Osteocyte (in vitro differentiated cells): ENCODE data around the gene IMMT. TPM values are rescaled to one million over a fixed set of nuclear protein-coding genes. Genes with fewer than 3 reads are reported as not detected.

ENCODE experiments used
- DNase-seq: peaks from one replicate; pipeline ENCODE4 v3.0.0; 2021; ENCODE audit warnings: mixed read lengths; ENCODE audit not compliant: unreplicated experiment; ENCODE audit errors: extremely low spot score
- H3K27ac Mint-ChIP-seq: one replicate; pipeline ENCODE4 v1.8.0; 2021; ENCODE audit warnings: mild to moderate bottlenecking, mixed read lengths; ENCODE audit not compliant: unreplicated experiment
- H3K27me3 Mint-ChIP-seq: one replicate; pipeline ENCODE4 v1.8.0; 2021; ENCODE audit warnings: mixed read lengths; ENCODE audit not compliant: unreplicated experiment
- H3K36me3 Mint-ChIP-seq: one replicate; pipeline ENCODE4 v1.8.0; 2021; ENCODE audit warnings: mixed read lengths; ENCODE audit not compliant: unreplicated experiment
- H3K4me1 Mint-ChIP-seq: one replicate; pipeline ENCODE4 v1.8.0; 2021; ENCODE audit warnings: mixed read lengths; ENCODE audit not compliant: unreplicated experiment
- H3K4me3 Mint-ChIP-seq: one replicate; pipeline ENCODE4 v1.8.0; 2021; ENCODE audit warnings: mild to moderate bottlenecking, moderate library complexity, mixed read lengths; ENCODE audit not compliant: unreplicated experiment
- H3K9me3 Mint-ChIP-seq: one replicate; pipeline ENCODE4 v1.8.0; 2021; ENCODE audit warnings: mixed read lengths; ENCODE audit not compliant: unreplicated experiment
- CTCF ChIP-seq: fragments of 200-600 bp; sonication (generic); IDR thresholded peaks from 2 replicates; pipeline ENCODE4 v1.5.0; 2021; ENCODE audit warnings: antibody characterized with exemption, mild to moderate bottlenecking, moderate library complexity
- total RNA-seq: library from RNA; stranded (reverse); gene quantifications from 2 replicates; pipeline ENCODE4 v1.2.1, GENCODE V29; 2021

The IMMT gene
- total RNA-seq, 1 donor from 2014 or later, result 79.9 TPM

- H3K4me1 Mint-ChIP-seq, result peaks cover 4% of the 10 kb centered on the region
- DNase-seq, result no peak
Measured at GRCh38 chr2:86235196-86235980, 40.1 kb upstream of the IMMT start.

GRCh38 chr2:86234563-86235131 lies 39.4 kb upstream of the IMMT start:
- TF ChIP-seq CTCF, result no peak
- Mint-ChIP-seq H3K4me1 (peaks cover 4% of the 10 kb centered on the region), H3K36me3 (no peaks in the 10 kb centered on the region), H3K9me3 (no peaks in the 10 kb centered on the region), H3K27ac (no peak overlapping the region), H3K4me3 (no peak overlapping the region), H3K27me3 (peaks cover 26% of the 10 kb centered on the region)
- no peak for DNase-seq

More at GRCh38 chr2:86235196-86235980, 40.1 kb upstream of the IMMT start:
- TF ChIP-seq CTCF, result no peak
- Mint-ChIP-seq H3K4me3 (no peak overlapping the region), H3K36me3 (no peaks in the 10 kb centered on the region), H3K9me3 (no peaks in the 10 kb centered on the region), H3K27ac (no peak overlapping the region), H3K27me3 (peaks cover 30% of the 10 kb centered on the region)

- Mint-ChIP-seq H3K9me3 (no peaks in the 10 kb centered on the region), H3K4me3 (no peak overlapping the region), H3K27me3 (peaks cover 24% of the 10 kb centered on the region), H3K27ac (no peak overlapping the region), H3K4me1 (peaks cover 4% of the 10 kb centered on the region), H3K36me3 (no peaks in the 10 kb centered on the region)
- TF ChIP-seq CTCF, result no peak
- no peak for DNase-seq
Measured at GRCh38 chr2:86233436-86233835, 38.2 kb upstream of the IMMT start.

- no peak for TF ChIP-seq CTCF
- no peak for DNase-seq
- Mint-ChIP-seq H3K27ac (no peak overlapping the region), H3K27me3 (peaks cover 23% of the 10 kb centered on the region), H3K4me3 (no peak overlapping the region), H3K36me3 (no peaks in the 10 kb centered on the region), H3K4me1 (peaks cover 4% of the 10 kb centered on the region), H3K9me3 (no peaks in the 10 kb centered on the region)
Measured at GRCh38 chr2:86232910-86233309, 37.6 kb upstream of the IMMT start.

- Mint-ChIP-seq H3K27me3 (peaks cover 23% of the 10 kb centered on the region), H3K27ac (no peak overlapping the region), H3K9me3 (no peaks in the 10 kb centered on the region), H3K4me1 (peaks cover 4% of the 10 kb centered on the region), H3K36me3 (no peaks in the 10 kb centered on the region), H3K4me3 (no peak overlapping the region)
- no peak for TF ChIP-seq CTCF
- no peak for DNase-seq
Measured at GRCh38 chr2:86232373-86232784, 37.1 kb upstream of the IMMT start.
